GM10248 (cell line): ENCODE results near the gene HOXB2.

Source experiments
- CTCF ChIA-PET: fragments of 300-600 bp; sonication (Branson Sonifier 250); formaldehyde crosslinking; extraction: SDS; loops from one replicate; lab custom pipeline; 2021; ENCODE audit warnings: antibody characterized with exemption; lab: Yijun Ruan, JAX
- POLR2A ChIA-PET: fragments of 350-650 bp; sonication (Branson Sonifier 250); formaldehyde crosslinking; extraction: SDS; loops from one replicate; lab custom pipeline; 2020; ENCODE audit warnings: antibody characterized with exemption; lab: Yijun Ruan, JAX
- DNase-seq: peaks from one replicate; pipeline ENCODE4 v3.0.0; 2012; ENCODE audit errors: extremely low spot score
- TF ChIP-seq, protein P1 (sequence below): IDR thresholded peaks from 2 replicates; pipeline ENCODE4 v1.5.1; 2012; ENCODE audit warnings: mild to moderate bottlenecking, low read depth; ENCODE audit errors: extremely low read depth, missing control alignments, control extremely low read depth

The HOXB2 gene

DNA sequence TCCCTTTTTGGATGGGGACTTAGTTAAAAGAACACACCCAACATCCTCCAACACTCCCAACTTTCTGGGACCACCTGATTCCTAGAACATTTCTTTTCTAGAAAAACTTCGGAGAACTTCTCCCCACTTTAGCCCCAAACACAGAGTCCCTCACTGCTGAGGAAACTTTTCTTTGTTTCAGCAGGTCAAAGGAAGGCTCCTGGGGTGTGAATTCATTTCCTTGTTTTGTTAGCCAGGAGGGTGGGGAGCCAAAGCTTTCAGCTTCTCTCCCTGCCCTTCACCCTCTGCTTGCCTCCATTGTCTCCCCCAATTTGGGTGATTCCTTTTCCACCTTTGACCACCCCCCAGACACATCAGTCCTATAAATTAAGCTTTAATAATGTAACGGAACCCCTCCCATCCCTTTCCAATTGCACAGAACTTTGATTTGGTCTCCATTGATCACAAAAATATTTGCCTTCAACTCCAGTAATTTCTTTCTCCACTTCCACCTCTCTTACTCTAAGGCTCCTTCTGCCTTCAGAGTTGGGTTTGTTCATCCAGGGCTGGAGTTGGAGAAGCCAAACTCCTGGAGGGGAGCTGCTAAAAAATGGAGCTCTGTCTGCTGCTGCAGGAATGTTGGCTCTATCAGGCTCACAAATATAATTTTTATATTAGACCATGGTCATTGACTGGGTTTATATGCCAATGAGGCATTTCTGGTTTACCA, 22.9 kb upstream of the HOXB2 start:
- CTCF ChIA-PET = interaction anchor here (1.2 to 1.5 kb wide), 3 partner anchors 10 to 110 kb away, joined by 3 to 5 read pairs (median 4); partner anchors contain the start of gene HOXB4
- TF ChIP-seq, protein P1, sequence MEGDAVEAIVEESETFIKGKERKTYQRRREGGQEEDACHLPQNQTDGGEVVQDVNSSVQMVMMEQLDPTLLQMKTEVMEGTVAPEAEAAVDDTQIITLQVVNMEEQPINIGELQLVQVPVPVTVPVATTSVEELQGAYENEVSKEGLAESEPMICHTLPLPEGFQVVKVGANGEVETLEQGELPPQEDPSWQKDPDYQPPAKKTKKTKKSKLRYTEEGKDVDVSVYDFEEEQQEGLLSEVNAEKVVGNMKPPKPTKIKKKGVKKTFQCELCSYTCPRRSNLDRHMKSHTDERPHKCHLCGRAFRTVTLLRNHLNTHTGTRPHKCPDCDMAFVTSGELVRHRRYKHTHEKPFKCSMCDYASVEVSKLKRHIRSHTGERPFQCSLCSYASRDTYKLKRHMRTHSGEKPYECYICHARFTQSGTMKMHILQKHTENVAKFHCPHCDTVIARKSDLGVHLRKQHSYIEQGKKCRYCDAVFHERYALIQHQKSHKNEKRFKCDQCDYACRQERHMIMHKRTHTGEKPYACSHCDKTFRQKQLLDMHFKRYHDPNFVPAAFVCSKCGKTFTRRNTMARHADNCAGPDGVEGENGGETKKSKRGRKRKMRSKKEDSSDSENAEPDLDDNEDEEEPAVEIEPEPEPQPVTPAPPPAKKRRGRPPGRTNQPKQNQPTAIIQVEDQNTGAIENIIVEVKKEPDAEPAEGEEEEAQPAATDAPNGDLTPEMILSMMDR = no peak
- POLR2A ChIA-PET = no interaction called here
- no peak for DNase-seq

DNA sequence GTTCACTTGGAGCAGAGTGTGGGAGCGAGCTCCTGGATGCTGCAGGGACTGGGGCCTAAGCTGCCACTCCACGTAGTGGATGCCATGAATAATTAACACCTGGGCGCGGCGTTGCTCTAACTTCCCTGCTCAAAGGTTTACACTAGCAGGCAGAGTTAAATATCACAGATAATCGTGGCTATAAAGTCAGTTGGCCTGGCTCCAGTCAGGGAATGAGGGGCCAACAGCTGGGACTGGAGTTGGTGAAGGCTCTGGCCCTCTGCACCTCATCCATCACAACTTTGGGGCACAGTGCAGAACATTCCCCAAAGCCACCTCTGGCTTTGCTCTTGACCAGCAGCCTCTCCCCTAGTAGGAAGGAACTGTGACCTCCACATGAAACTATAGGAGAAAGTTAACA, 22.3 kb upstream of the HOXB2 start:
- TF ChIP-seq, protein P1 = no peak
- DNase-seq = no peak
- POLR2A ChIA-PET = no interaction called here
- CTCF ChIA-PET = interaction anchor here (1.2 to 1.5 kb wide), 3 partner anchors 11 to 110 kb away, joined by 3 to 5 read pairs (median 4); partner anchors contain the start of gene HOXB4

- POLR2A ChIA-PET = no interaction called here
- DNase-seq = no peak
- TF ChIP-seq, protein P1 = no peak
Observed at GRCh38 chr17:48566717-48567116, 21.8 kb upstream of the HOXB2 start.

DNA sequence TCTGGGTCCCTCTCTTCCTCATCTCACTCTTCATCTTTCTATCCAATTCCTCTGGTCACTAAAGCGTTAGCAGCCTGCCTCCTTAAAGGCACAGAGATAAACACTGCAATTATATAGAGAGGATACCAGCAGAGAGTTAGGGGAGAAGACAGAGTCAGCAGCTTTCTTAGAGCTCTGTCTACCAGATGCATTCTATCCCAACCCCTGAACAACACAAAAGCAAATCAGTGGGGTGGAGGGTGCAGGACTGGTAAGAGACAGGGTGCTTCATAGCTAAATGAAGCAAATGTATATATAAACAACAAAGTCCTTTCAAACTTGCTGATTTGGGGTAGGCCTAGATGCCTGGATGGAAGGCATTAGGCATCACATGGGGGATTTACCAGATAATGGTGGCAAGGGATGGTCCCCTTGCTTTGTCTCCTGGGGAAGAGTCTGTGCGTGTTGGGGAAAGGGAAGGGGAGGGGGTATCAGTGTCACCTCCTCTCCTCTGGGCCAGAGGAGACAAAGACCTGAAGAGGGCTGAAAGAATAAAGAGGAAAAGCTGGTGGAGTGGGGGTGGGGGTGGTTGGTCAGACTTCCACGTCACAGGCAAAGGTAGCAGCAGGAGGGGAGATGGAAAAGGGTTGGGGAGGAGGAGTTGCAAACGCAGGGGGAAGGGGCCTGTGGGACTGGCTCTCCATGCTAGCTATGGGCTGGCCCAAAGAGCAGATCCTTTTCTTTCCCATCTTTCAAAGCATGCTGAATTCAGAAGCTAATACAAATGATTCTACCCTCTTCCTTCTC, 21.2 kb upstream of the HOXB2 start:
- CTCF ChIA-PET = interaction anchor here (0.9 kb wide), 1 partner anchor 9 kb away, joined by 3 read pairs; no protein-coding TSS in a partner anchor
- POLR2A ChIA-PET = no interaction called here
- TF ChIP-seq, protein P1 = no peak

More at GRCh38 chr17:48566717-48567116, 21.8 kb upstream of the HOXB2 start:
- CTCF ChIA-PET = interaction anchor here (0.9 to 1.5 kb wide), 3 partner anchors 9 to 66 kb away, joined by 3 to 5 read pairs (median 4); partner anchors contain the start of gene HOXB4

DNA sequence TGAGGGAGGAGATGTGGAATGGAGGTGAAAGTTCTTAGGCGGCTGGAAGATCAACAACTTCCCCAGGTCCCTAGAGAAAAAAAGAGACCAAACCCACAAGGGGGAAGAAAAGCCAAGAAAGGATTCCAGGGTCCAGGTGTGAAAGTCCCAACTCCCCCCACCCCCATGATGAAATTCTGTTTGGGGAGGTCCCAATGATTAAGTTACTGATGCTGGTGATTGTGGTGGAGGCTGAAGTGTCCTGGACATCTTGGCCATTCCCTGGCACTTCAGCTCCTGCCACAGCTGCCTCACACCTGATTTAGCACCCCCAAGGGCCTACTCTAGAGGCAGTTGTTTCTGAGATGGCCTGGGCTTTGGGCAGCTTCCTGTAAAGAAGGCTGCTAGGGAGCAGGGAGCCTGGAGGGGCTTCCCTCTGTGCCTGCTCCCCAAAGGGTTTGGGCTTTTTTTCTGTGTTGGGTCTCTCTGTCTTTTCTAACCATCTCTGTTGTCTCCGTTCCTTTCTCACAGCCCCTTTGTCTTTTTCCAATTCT, 20.2 kb upstream of the HOXB2 start:
- DNase-seq = no peak
- ChIA-PET POLR2A (no interaction called here), CTCF (no interaction called here)
- TF ChIP-seq, protein P1 = no peak

More for the DNA sequence above, 21.2 kb upstream of the HOXB2 start:
- DNase-seq = no peak

DNA sequence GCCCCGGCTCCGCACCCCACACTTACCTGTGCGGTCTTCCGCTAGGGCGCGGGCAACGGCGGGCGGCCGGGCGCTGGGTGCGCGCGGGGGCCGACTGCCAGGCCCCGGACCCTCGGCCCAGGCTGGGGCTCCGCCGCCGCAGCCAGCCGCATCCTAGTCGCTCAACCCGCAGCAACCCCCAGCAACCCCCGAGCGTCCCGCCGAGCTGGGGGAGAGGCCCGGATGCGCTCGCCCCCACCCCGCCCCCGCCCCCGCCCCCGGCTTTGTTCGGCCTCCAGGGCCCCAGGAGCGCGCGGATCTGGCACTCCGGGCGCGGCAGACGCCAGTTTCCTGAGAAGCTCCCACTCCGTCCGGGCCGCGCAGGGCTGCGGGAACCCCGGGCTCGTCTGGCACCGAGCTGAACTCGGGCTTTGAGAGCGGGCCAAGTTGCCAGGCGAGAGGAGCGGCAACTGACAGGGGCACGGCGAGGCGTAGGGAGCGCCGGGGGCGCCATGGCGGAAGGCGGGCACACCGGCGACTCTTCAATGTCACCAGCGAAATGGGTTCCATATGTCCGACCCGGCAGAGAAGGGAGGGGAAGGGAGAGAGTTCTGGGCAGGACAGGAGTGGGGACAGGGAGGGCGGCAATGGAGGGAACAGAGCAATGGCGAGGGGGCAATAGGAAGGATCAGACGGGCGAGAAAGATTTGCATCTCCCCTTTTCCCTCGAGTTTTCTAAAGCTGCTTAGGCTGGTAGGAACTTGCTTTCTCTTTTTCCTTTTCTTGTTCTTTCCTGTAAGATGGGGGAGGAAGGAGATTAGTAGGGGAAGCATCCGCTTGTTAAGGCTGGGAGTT, 19.5 kb upstream of the HOXB2 start:
- DNase-seq = no peak
- CTCF ChIA-PET = interaction anchor here (1.2 kb wide), 1 partner anchor 29 kb away, joined by 3 read pairs; the partner anchor contains the start of gene HOXB5
- TF ChIP-seq, protein P1 = no peak
- POLR2A ChIA-PET = no interaction called here
